Measurements from ENCODE around the gene SPRR1A. TPM values are rescaled to one million over a fixed set of nuclear protein-coding genes. Genes with fewer than 3 reads are reported as not detected.

Gene SPRR1A
- polyA plus RNA-seq, 1 donor = not detected

- DNase-seq = no peak
These were observed 48.2 kb downstream of the SPRR1A start for GRCh38 chr1:153032073-153032472.

GRCh38 chr1:153032677-153033308, 48.9 kb downstream of the SPRR1A start:
- no peak for DNase-seq

- no peak for DNase-seq
These were observed 51.3 kb downstream of the SPRR1A start for GRCh38 chr1:153035211-153035610.

Other genes with a start within 250 kb of the SPRR1A start
- not detected for gene KPRP, start 226.1 kb upstream of the SPRR1A start, polyA plus RNA-seq (ENCODE audit: insufficient read length)
- not detected for gene LCE1F, start 208.9 kb upstream of the SPRR1A start, polyA plus RNA-seq (ENCODE audit: insufficient read length)
- not detected for gene LCE1E, start 197.8 kb upstream of the SPRR1A start, polyA plus RNA-seq (ENCODE audit: insufficient read length)
- not detected for gene LCE1D, start 187.4 kb upstream of the SPRR1A start, polyA plus RNA-seq (ENCODE audit: insufficient read length)
- gene LCE1C, start 177.4 kb upstream of the SPRR1A start, polyA plus RNA-seq (ENCODE audit: insufficient read length) = not detected
- not detected for gene LCE1B, start 172.1 kb upstream of the SPRR1A start, polyA plus RNA-seq (ENCODE audit: insufficient read length)
- not detected for gene LCE1A, start 156.6 kb upstream of the SPRR1A start, polyA plus RNA-seq (ENCODE audit: insufficient read length)
- gene LCE6A, start 141.2 kb upstream of the SPRR1A start, polyA plus RNA-seq (ENCODE audit: insufficient read length) = not detected
- not detected for gene LCE7A, start 124.1 kb upstream of the SPRR1A start, polyA plus RNA-seq (ENCODE audit: insufficient read length)
- gene SMCP, start 105.8 kb upstream of the SPRR1A start, polyA plus RNA-seq (ENCODE audit: insufficient read length) = not detected
- gene IVL, start 75.5 kb upstream of the SPRR1A start, polyA plus RNA-seq (ENCODE audit: insufficient read length) = 0.36 TPM
- gene SPRR5, start 36.9 kb upstream of the SPRR1A start, polyA plus RNA-seq (ENCODE audit: insufficient read length) = not detected
- not detected for gene SPRR4, start 13.4 kb upstream of the SPRR1A start, polyA plus RNA-seq (ENCODE audit: insufficient read length)
- gene SPRR3, start 17.7 kb downstream of the SPRR1A start, polyA plus RNA-seq (ENCODE audit: insufficient read length) = not detected
- 0.37 TPM for gene SPRR1B, start 47.1 kb downstream of the SPRR1A start, polyA plus RNA-seq (ENCODE audit: insufficient read length)
- gene SPRR2D, start 57.0 kb downstream of the SPRR1A start, polyA plus RNA-seq (ENCODE audit: insufficient read length) = not detected
- not detected for gene SPRR2A, start 73.4 kb downstream of the SPRR1A start, polyA plus RNA-seq (ENCODE audit: insufficient read length)
- not detected for gene SPRR2B, start 87.5 kb downstream of the SPRR1A start, polyA plus RNA-seq (ENCODE audit: insufficient read length)
- not detected for gene SPRR2E, start 110.4 kb downstream of the SPRR1A start, polyA plus RNA-seq (ENCODE audit: insufficient read length)
- gene SPRR2F, start 129.4 kb downstream of the SPRR1A start, polyA plus RNA-seq (ENCODE audit: insufficient read length) = not detected
- not detected for gene SPRR2G, start 166.8 kb downstream of the SPRR1A start, polyA plus RNA-seq (ENCODE audit: insufficient read length)
- not detected for gene LELP1, start 219.3 kb downstream of the SPRR1A start, polyA plus RNA-seq (ENCODE audit: insufficient read length)
- gene PRR9, start 233.5 kb downstream of the SPRR1A start, polyA plus RNA-seq (ENCODE audit: insufficient read length) = not detected